Nephron progenitor cell (in vitro differentiated cells): ENCODE measurements around the gene APBB1IP.

Experiments
- DNase-seq: peaks from one replicate; pipeline ENCODE4 v3.0.0; 2021
- H3K27ac Mint-ChIP-seq: 2 replicates; pipeline ENCODE4 v1.8.0; 2021; ENCODE audit warnings: mild to moderate bottlenecking, moderate library complexity, mixed read lengths
- H3K27me3 Mint-ChIP-seq: 2 replicates; pipeline ENCODE4 v1.8.0; 2021; ENCODE audit warnings: mild to moderate bottlenecking, low read depth, mixed read lengths; ENCODE audit not compliant: poor library complexity
- H3K36me3 Mint-ChIP-seq: 2 replicates; pipeline ENCODE4 v1.8.0; 2021; ENCODE audit warnings: low read depth, mixed read lengths
- H3K4me1 Mint-ChIP-seq: 2 replicates; pipeline ENCODE4 v1.8.0; 2021; ENCODE audit warnings: mixed read lengths
- H3K4me3 Mint-ChIP-seq: 2 replicates; pipeline ENCODE4 v1.8.0; 2021; ENCODE audit warnings: mild to moderate bottlenecking, moderate library complexity, mixed read lengths
- H3K9me3 Mint-ChIP-seq: 2 replicates; pipeline ENCODE4 v1.8.0; 2021; ENCODE audit warnings: mild to moderate bottlenecking, moderate library complexity, mixed read lengths
- TF ChIP-seq, protein P1 (sequence below): fragments of 200-600 bp; sonication (generic); IDR thresholded peaks from 2 replicates; pipeline ENCODE4 v1.5.0; 2021; ENCODE audit warnings: antibody characterized with exemption

The APBB1IP gene

DNA sequence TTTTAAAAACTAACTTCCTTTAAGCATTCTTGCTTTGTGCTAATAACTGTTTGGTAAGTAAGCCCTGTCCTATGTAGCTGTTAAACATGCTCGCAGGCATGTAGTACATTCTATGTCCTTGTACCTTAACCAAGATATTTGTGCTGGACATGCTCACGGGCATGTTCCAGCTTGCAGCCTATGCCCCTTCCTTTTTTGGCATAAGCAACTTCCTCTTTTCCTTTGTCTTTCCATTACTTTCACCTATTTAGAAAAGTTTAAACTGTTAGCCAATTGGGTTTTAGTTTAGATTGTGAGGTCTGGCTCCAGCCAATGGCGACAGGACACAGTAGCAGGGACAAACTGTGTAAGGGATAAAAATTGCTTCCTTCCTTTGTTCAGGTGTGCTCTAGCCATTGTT, 14.4 kb upstream of the APBB1IP start:
- TF ChIP-seq, protein P1, sequence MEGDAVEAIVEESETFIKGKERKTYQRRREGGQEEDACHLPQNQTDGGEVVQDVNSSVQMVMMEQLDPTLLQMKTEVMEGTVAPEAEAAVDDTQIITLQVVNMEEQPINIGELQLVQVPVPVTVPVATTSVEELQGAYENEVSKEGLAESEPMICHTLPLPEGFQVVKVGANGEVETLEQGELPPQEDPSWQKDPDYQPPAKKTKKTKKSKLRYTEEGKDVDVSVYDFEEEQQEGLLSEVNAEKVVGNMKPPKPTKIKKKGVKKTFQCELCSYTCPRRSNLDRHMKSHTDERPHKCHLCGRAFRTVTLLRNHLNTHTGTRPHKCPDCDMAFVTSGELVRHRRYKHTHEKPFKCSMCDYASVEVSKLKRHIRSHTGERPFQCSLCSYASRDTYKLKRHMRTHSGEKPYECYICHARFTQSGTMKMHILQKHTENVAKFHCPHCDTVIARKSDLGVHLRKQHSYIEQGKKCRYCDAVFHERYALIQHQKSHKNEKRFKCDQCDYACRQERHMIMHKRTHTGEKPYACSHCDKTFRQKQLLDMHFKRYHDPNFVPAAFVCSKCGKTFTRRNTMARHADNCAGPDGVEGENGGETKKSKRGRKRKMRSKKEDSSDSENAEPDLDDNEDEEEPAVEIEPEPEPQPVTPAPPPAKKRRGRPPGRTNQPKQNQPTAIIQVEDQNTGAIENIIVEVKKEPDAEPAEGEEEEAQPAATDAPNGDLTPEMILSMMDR = no peak
- Mint-ChIP-seq H3K27ac (no peak overlapping the region), H3K4me1 (no peaks in the 10 kb centered on the region), H3K27me3 (peaks cover 5% of the 10 kb centered on the region), H3K36me3 (no peaks in the 10 kb centered on the region), H3K4me3 (no peak overlapping the region), H3K9me3 (peaks cover 4% of the 10 kb centered on the region)
- DNase-seq = no peak

DNA sequence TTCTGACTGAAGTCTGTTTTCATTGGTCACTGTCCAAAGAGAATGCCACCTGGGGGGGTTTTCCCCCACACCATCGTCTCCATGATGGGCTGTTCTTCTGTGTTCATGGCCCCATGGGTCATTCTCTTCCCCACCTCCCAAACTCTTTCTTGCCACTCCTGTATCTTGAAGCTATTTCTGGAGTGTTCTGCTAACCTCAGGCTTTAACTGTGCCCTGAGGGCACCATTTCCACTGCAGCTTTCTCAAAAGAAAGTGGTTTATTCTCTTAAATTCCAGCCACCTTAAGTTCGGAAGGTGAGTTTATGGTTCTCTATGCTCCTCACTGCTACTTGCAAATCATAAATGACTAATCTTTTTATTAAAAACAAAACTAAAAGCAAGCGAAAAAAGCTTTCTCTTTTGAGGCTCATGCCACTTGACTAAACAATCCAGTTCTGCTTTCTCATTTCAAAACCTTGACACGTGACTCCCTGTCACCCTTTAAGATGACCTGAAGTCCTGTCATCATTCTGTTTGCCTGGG, 7.4 kb upstream of the APBB1IP start:
- Mint-ChIP-seq H3K36me3 (no peaks in the 10 kb centered on the region), H3K27me3 (peaks cover 11% of the 10 kb centered on the region), H3K27ac (no peak overlapping the region), H3K4me3 (no peak overlapping the region), H3K9me3 (peaks cover 4% of the 10 kb centered on the region), H3K4me1 (no peaks in the 10 kb centered on the region)
- DNase-seq = no peak
- TF ChIP-seq, protein P1 = no peak

DNA sequence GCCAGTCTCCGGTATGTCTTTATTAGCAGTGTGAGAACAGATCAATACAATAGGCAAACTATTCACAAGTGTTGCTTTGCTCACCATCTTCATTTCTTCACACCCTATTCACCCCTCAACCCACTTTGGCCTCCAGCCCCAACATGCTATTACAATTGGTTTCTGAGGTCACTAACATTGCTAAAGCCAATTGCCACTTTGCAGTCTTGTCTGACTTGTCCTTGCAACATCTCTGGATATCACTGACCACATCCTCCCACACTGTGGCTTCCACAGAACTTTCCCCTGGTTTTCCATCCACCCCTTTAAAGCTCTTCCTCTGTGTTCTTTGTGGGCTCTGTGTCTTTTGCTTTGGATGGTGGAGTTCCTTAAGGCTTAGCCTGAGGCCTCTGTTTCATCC, 5.2 kb upstream of the APBB1IP start:
- Mint-ChIP-seq H3K36me3 (no peaks in the 10 kb centered on the region), H3K4me3 (no peak overlapping the region), H3K27me3 (peaks cover 29% of the 10 kb centered on the region), H3K4me1 (no peaks in the 10 kb centered on the region), H3K9me3 (no peaks in the 10 kb centered on the region), H3K27ac (no peak overlapping the region)
- no peak for DNase-seq
- TF ChIP-seq, protein P1 = no peak

DNA sequence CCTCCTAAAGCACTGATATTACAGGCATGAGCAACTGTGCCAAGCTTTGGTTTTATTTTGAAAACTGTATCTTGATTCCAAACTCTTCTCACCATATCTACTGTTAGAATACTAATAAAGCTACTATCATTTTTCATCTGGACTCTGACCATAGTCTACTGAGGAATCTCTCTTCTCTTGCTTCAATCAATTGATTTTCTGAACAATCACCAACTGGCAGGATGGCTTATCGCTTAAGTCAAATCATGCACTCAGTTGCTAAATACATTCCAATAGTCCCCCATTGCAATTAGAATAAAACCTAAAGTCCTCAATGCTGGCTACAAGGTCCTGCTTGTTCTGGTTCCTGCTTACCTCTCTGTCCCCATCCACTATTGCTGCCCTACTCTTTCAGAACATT, 2.3 kb upstream of the APBB1IP start:
- H3K27ac Mint-ChIP-seq = no peak overlapping the region
- H3K9me3 Mint-ChIP-seq = no peaks in the 10 kb centered on the region
- no peaks in the 10 kb centered on the region for H3K4me1 Mint-ChIP-seq
- no peaks in the 10 kb centered on the region for H3K36me3 Mint-ChIP-seq
- H3K4me3 Mint-ChIP-seq = no peak overlapping the region
- TF ChIP-seq, protein P1 = no peak
- H3K27me3 Mint-ChIP-seq = peaks cover 50% of the 10 kb centered on the region
- no peak for DNase-seq

DNA sequence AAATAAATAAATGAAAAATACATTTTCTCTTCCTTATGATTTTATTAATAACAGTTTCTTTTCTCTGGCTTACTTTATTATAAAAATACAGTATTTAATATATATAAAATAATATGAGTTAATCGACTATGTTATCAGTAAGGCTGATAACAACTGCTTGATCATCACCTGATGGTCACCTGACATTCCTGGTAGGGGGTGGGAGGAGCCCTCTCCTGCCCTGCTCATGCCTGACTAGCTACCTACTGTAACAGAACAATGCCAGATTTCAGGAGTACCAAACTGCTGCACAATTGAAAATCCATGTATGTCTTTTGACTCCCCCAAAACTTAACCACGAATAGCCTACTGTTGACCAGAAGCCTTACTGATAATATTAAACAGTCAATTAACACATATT, 1.3 kb upstream of the APBB1IP start:
- H3K4me1 Mint-ChIP-seq = no peaks in the 10 kb centered on the region
- H3K27me3 Mint-ChIP-seq = peaks cover 57% of the 10 kb centered on the region
- H3K9me3 Mint-ChIP-seq = no peaks in the 10 kb centered on the region
- H3K27ac Mint-ChIP-seq = no peak overlapping the region
- TF ChIP-seq, protein P1 = no peak
- no peaks in the 10 kb centered on the region for H3K36me3 Mint-ChIP-seq
- no peak overlapping the region for H3K4me3 Mint-ChIP-seq
- no peak for DNase-seq

DNA sequence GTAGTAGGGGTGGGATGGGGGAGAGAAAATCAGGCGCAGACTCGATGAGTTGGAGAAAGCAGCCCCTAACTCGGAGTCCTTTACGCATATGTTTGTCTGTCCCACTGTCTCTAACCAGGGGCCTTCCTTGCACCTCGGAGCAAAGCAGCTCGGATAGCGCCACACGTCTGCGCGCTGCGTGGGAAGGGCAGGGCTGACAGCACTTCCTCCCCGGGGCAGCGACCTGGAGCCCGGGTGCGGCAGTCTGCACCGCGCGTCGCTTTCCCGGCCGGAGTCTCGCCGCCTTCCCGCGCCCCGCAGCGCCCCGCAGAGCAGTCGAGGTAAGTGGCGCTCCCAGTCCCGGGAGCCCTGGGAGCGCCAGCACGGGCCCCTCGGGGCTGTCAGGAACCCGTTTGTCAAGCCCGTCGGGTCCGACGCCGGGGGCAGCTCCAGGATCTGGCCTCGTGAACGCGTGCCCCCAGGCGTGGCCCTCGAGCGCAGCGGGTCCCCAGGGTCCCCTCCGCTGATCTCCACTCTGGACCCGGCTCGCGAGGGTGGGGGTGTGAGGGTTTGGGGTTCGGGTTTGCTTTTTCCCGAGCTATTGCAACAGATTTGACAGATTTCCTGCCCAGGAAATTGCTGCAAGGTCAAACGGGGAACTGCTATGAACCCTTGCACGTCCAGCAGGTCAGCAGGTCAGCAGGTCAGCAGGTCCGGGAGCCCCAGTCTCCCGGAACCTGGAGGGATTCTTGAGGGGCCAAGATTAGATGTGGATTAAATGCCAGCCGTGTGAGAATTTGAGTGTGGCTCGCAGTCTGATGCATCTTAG, 597 bp downstream of the APBB1IP start:
- Mint-ChIP-seq H3K36me3 (no peaks in the 10 kb centered on the region), H3K27ac (no peak overlapping the region), H3K4me3 (peak overlapping the region; percentile 61), H3K27me3 (peaks cover 62% of the 10 kb centered on the region), H3K4me1 (no peaks in the 10 kb centered on the region), H3K9me3 (no peaks in the 10 kb centered on the region)
- TF ChIP-seq, protein P1 = no peak
- peak; percentile 30 for DNase-seq
